Heart left ventricle (tissue), 16 donors: ENCODE data around the gene GAP43. TPM values are rescaled to one million over a fixed set of nuclear protein-coding genes. Genes with fewer than 3 reads are reported as not detected.

Experiments used
- ATAC-seq, 4 donors: fragments of 200-7000 bp; cut with Tn5 transposase; one replicate each; pipeline ENCODE4 v1.9.1; 2020 to 2022; ENCODE audit warnings: moderate library complexity in 4 of 4, mild to moderate bottlenecking in 3 of 4, moderate number of reproducible peaks in 1 of 4
- DNase-seq, 5 donors: peaks; one replicate each; pipeline ENCODE4 v3.0.0-alpha.2; 2020
- H3K27ac ChIP-seq, 12 donors: fragments of 200-600 bp; sonication (generic) in 4 of 12; one replicate each; pipeline versions ENCODE4 v1.5.0 to v1.8.0; 2016 to 2022; ENCODE audit warnings: mild to moderate bottlenecking in 2 of 12
- H3K27me3 ChIP-seq, 9 donors: fragments of 200-600 bp; sonication (generic) in 2 of 9; one replicate each; pipeline versions ENCODE4 v1.5.1 to v1.8.0; 2016 to 2022; ENCODE audit warnings: mild to moderate bottlenecking in 3 of 9
- H3K36me3 ChIP-seq, 9 donors: fragments of 200-600 bp; sonication (generic) in 2 of 9; one replicate each; pipeline versions ENCODE4 v1.5.0 to v1.8.0; 2018 to 2022; ENCODE audit warnings: mild to moderate bottlenecking in 2 of 9
- H3K4me1 ChIP-seq, 12 donors: fragments of 200-600 bp; sonication (generic) in 4 of 12; one replicate each; pipeline versions ENCODE4 v1.5.0 to v1.8.0; 2016 to 2022; ENCODE audit warnings: mild to moderate bottlenecking in 3 of 12
- H3K4me3 ChIP-seq, 12 donors: fragments of 200-600 bp; sonication (generic) in 4 of 12; one replicate each; pipeline versions ENCODE4 v1.5.0 to v1.8.0; 2017 to 2022; ENCODE audit warnings: mild to moderate bottlenecking in 9 of 12, moderate library complexity in 4 of 12
- H3K9me3 ChIP-seq, 12 donors: fragments of 200-600 bp; sonication (generic) in 4 of 12; one replicate each; pipeline versions ENCODE4 v1.5.0 to v1.8.0; 2016 to 2022; ENCODE audit warnings: mild to moderate bottlenecking in 1 of 12
- CTCF ChIP-seq, 12 donors: fragments of 200-600 bp; sonication (generic) in 4 of 12; IDR thresholded peaks; one replicate each; pipeline versions ENCODE4 v1.5.0 to v1.8.0; 2018 to 2022; ENCODE audit warnings: antibody characterized with exemption in 12 of 12, mild to moderate bottlenecking in 5 of 12
- POLR2A ChIP-seq, 2 donors: fragments of 450-650 bp; IDR thresholded peaks; one replicate each; pipeline ENCODE4 v1.6.1; 2017; ENCODE audit warnings: antibody characterized with exemption in 2 of 2, mild to moderate bottlenecking in 2 of 2, moderate library complexity in 2 of 2
- WGBS, 4 donors: extraction: QIAGEN DNeasy Blood & Tissue Kit in 2 of 4; methylation state at CpG; one replicate each; pipeline versions ENCODE4 v1.1.5 to v1.1.7; 2013 to 2018; 5-methylcytosine and 5-hydroxymethylcytosine counted together
- intact Hi-C, 10 donors: fragments of 100-400 bp; cut with DNase I; formaldehyde crosslinking; loops; one replicate each; pipeline versions ENCODE4 v1.11.1 to v1.14.2; 2022
- polyA plus RNA-seq, 2 donors: library from polyadenylated mRNA; stranded (reverse); fragments of 200-250 nt; gene quantifications; one replicate each; pipeline ENCODE4 v1.2.3, GENCODE V29; 2013
- total RNA-seq, 9 donors: library from RNA; depleted of rRNA in 2 of 9; stranded (reverse); fragments of >200 nt in 2 of 9; fragmentation: NEBNext Ultra II Directional in 3 of 9; extraction: Animal tissue kit (Norgen Biotek cat#: 25700) in 3 of 9; gene quantifications; one replicate each; pipeline versions ENCODE4 v1.1.0 to v1.2.4, GENCODE V29; 2016 to 2023
- donor health status: ischemic (EF 13 %, LVEDD 7.1; RV severe dilation, severe dysfunction).
- donor health status: healthy with polysubstance abuse.
- donor health status: DM: no; HTN: yes; CAD: no.
- donor health status: DM: no; HTN: no; CAD: no.
- donor health status: ischemic (EF 25% LVEDD 6.9; RV normal size, moderate dysfunction).
- donor health status: ischemic (EF 25% LVEDD 5.7; RV mildly dilated, moderate dysfunction).
- donor health status: healthy.
- donor health status: DM: yes; HTN: yes; CAD: no.
- donor health status: ischemic (EF 35%, LVEDD 5.7; RV mildly dilated, moderate dysfunction).
- donor health status: nonischemic (EF 11% LVEDD 7.7; RV severe dilation, severe dysfunction).
- donor health status: DM: yes; HTN: yes; CAD: no.
- donor health status: PGD.
- donor health status: ischemic (EF 29% LVEDD 5.4; RV normal size, mild dysfunction).
- donor health status: nonischemic (EF 23%, LVEDD 6.1; RV moderate dilation, normal function).

Gene GAP43
- total and polyA plus RNA-seq, 11 donors = 0.11 to 4.7 (median 1.2) TPM; not detected in 1

GRCh38 chr3:115660646-115661337 is 37.5 kb downstream of the GAP43 start:
- DNase-seq = peak in 3 of 5 donors; percentile 20 to 69 (median 35)
- Histone ChIP-seq H3K36me3 (no peaks in the 10 kb centered on the region), H3K27ac (peak overlapping the region in 6 of 12 donors; percentile 36 to 100 (median 98)), H3K4me1 (peaks cover 0 to 33% (median 21%) of the 10 kb centered on the region in 12 donors), H3K4me3 (no peak overlapping the region), H3K27me3 (no peaks in the 10 kb centered on the region), H3K9me3 (no peaks in the 10 kb centered on the region)
- intact Hi-C loops = no loop called here
- TF ChIP-seq CTCF (IDR thresholded peaks at IDR 0.05) (no peak), POLR2A (IDR thresholded peaks at IDR 0.05) (no peak)
- ATAC-seq = peak in 2 of 4 donors; percentile 23
- 58 to 69% (median 62%) methylated on average over 5 of the region's 5 CpGs for WGBS, 4 donors

GRCh38 chr3:115662356-115662755 is 39.0 kb downstream of the GAP43 start:
- intact Hi-C loops = no loop called here
- TF ChIP-seq CTCF (IDR thresholded peaks at IDR 0.05) (no peak), POLR2A (IDR thresholded peaks at IDR 0.05) (no peak)
- no peak overlapping the region for H3K27ac ChIP-seq
- no peak for ATAC-seq
- H3K4me1 ChIP-seq = peaks cover 0 to 40% (median 28%) of the 10 kb centered on the region in 12 donors
- no peaks in the 10 kb centered on the region for H3K27me3 ChIP-seq
- no peak for DNase-seq
- H3K36me3 ChIP-seq = no peaks in the 10 kb centered on the region
- 76 to 95% (median 88%) methylated on average over 1 of the region's 1 CpG for WGBS, 4 donors
- no peaks in the 10 kb centered on the region for H3K9me3 ChIP-seq
- no peak overlapping the region for H3K4me3 ChIP-seq

- Histone ChIP-seq H3K4me3 (no peak overlapping the region), H3K4me1 (peaks cover 0 to 37% (median 21%) of the 10 kb centered on the region in 12 donors), H3K9me3 (no peaks in the 10 kb centered on the region), H3K36me3 (no peaks in the 10 kb centered on the region), H3K27me3 (no peaks in the 10 kb centered on the region), H3K27ac (no peak overlapping the region)
- DNase-seq (no peak), ATAC-seq (no peak)
- intact Hi-C loops = no loop called here
- 86 to 88% (median 86%) methylated on average over 3 of the region's 3 CpGs for WGBS, 4 donors
- TF ChIP-seq POLR2A (IDR thresholded peaks at IDR 0.05) = no peak
- no peak for TF ChIP-seq CTCF (IDR thresholded peaks at IDR 0.05)
Observed at GRCh38 chr3:115663414-115663813, 40.1 kb downstream of the GAP43 start.

- 34 to 58% (median 48%) methylated on average over 2 of the region's 2 CpGs for WGBS, 4 donors
Observed at GRCh38 chr3:115666081-115666480, 42.8 kb downstream of the GAP43 start.

More at GRCh38 chr3:115666081-115666480, 42.8 kb downstream of the GAP43 start:
- Histone ChIP-seq H3K27me3 (no peaks in the 10 kb centered on the region), H3K36me3 (no peaks in the 10 kb centered on the region), H3K9me3 (no peaks in the 10 kb centered on the region), H3K27ac (no peak overlapping the region), H3K4me3 (no peak overlapping the region), H3K4me1 (peaks cover 0 to 20% (median 8%) of the 10 kb centered on the region in 12 donors)
- intact Hi-C loops = no loop called here
- TF ChIP-seq POLR2A (IDR thresholded peaks at IDR 0.05) (no peak), CTCF (IDR thresholded peaks at IDR 0.05) (no peak)
- ATAC-seq (no peak), DNase-seq (no peak)
